Measurements from ENCODE around the gene CARD9. TPM values are rescaled to one million over a fixed set of nuclear protein-coding genes. Genes with fewer than 3 reads are reported as not detected.

Gene CARD9
- total and polyA plus RNA-seq, 2 of the 8 experiments (the other 6 are each of a cell fraction or from before 2014, with no cell fraction given): 0.15 to 1.1 TPM

- Histone ChIP-seq H3K9me3 (ENCODE audit: insufficient read depth in 2 of 2, low read depth in 1 of 2, low read length in 1 of 2) (no peaks in the 10 kb centered on the region), H2BK15ac (ENCODE audit: low read length) (no peak overlapping the region), H4K5ac (ENCODE audit: insufficient read length, low read depth, low read length) (no peak overlapping the region), H3K4ac (replicated peaks; ENCODE audit: insufficient read length, low read depth, low read length) (no peak overlapping the region), H3K27me3 (replicated peaks in 1 of 4; ENCODE audit: control insufficient read depth in 3 of 4, extremely low read depth in 1 of 4, insufficient read depth in 3 of 4, low read length in 3 of 4) (no peaks in the 10 kb centered on the region), H3K27ac (ENCODE audit: low read depth, low read length) (no peak overlapping the region), H4K8ac (ENCODE audit: extremely low read depth, insufficient read depth, low read length) (no peak overlapping the region), H4K91ac (replicated peaks; ENCODE audit: insufficient read length, low read length) (no peak overlapping the region), H3K4me2 (ENCODE audit: insufficient read depth in 1 of 2, low read depth in 2 of 2, low read length in 2 of 2) (no peak overlapping the region), H3K14ac (ENCODE audit: insufficient read length) (no peak overlapping the region), H3K9ac (replicated peaks in 1 of 4; ENCODE audit: extremely low read depth in 1 of 4, low read depth in 3 of 4, low read length in 3 of 4) (no peak overlapping the region), H3K79me2 (ENCODE audit: control insufficient read depth in 1 of 2, insufficient read depth in 2 of 2, low read length in 2 of 2) (no peaks in the 10 kb centered on the region), H2BK120ac (replicated peaks; ENCODE audit: low read depth, low read length) (no peak overlapping the region), H3K23ac (ENCODE audit: insufficient read length) (no peak overlapping the region), H4K20me1 (replicated peaks in 1 of 2; ENCODE audit: control insufficient read depth in 1 of 2, insufficient read depth in 2 of 2, low read length in 2 of 2) (peaks cover 2 to 14% of the 10 kb centered on the region in 2 experiments), H2BK5ac (ENCODE audit: low read depth, low read length) (no peak overlapping the region), H3K56ac (replicated peaks; ENCODE audit: insufficient read length, low read depth, low read length) (no peak overlapping the region), H2BK12ac (ENCODE audit: low read depth, low read length) (no peak overlapping the region), H3K18ac (ENCODE audit: extremely low read depth, low read length) (no peak overlapping the region), H2AFZ (ENCODE audit: low read length) (no peak overlapping the region), H2BK20ac (ENCODE audit: low read length) (no peak overlapping the region), H3K4me1 (replicated peaks in 1 of 4; ENCODE audit: control insufficient read depth in 3 of 4, insufficient read depth in 4 of 4, low read length in 3 of 4) (no peaks in the 10 kb centered on the region), H3K4me3 (ENCODE audit: extremely low read depth in 1 of 4, insufficient read depth in 2 of 4, low read depth in 3 of 4, low read length in 4 of 4) (no peak overlapping the region), H2AK5ac (ENCODE audit: low read depth, low read length) (no peak overlapping the region), H3K23me2 (ENCODE audit: low read depth, low read length) (no peaks in the 10 kb centered on the region), H3K36me3 (ENCODE audit: control insufficient read depth in 2 of 4, insufficient read depth in 4 of 4, low read length in 3 of 4) (peaks cover 14 to 73% (median 46%) of the 10 kb centered on the region in 4 experiments), H3K79me1 (ENCODE audit: low read depth, low read length) (no peaks in the 10 kb centered on the region; the same call in 1 of the 2 replicates)
- ChIA-PET POLR2A (ENCODE audit: partially characterized antibody) (interaction anchor here (1.1 to 14.0 kb wide), 6 partner anchors 10 to 35 kb away, joined by 3 to 139 read pairs (median 8); partner anchors contain the start of genes CARD9 and SNAPC4), CTCF (ENCODE audit: partially characterized antibody) (interaction anchor here (1.3 to 1.7 kb wide), 2 partner anchors 9 to 61 kb away, joined by 3 to 4 read pairs; no protein-coding TSS in a partner anchor)
- 84% methylated on average over 11 of the region's 20 CpGs; no CpG with 5 or more reads in 1 of the 2 experiments for WGBS, 2 experiments (ENCODE audit: extremely low coverage in 1 of 2, insufficient coverage in 1 of 2, insufficient read length in 1 of 2, insufficient replicate concordance in 2 of 2, low coverage in 1 of 2, low lambda C conversion rate in 2 of 2, missing lambda C conversion rate in 1 of 2)
- FAIRE-seq: no peak
- no peak for DNase-seq (ENCODE audit: low read depth in 1 of 2, low spot score in 2 of 2)
- TF ChIP-seq SAP30 (IDR thresholded peaks at IDR 0.05; ENCODE audit: insufficient read depth, insufficient replicate concordance, low read length) (no peak), USF2 (IDR thresholded peaks at IDR 0.05; ENCODE audit: low read length) (no peak), SIN3A (conservative IDR thresholded peaks at IDR 0.05 in 1 of 2, IDR thresholded peaks at IDR 0.05 in 1 of 2; ENCODE audit: low read depth in 1 of 2, low read length in 2 of 2) (no peak), POLR2A (IDR thresholded peaks at IDR 0.05; ENCODE audit: control extremely low read depth in 1 of 2, low read depth in 2 of 2, low read length in 2 of 2) (no peak), SUZ12 (IDR thresholded peaks at IDR 0.05; ENCODE audit: low read length) (no peak), SRF (IDR thresholded peaks at IDR 0.05; ENCODE audit: low read depth, low read length) (no peak), TCF12 (IDR thresholded peaks at IDR 0.05; ENCODE audit: low read depth, low read length) (no peak), EGR1 (IDR thresholded peaks at IDR 0.05; ENCODE audit: borderline replicate concordance, low read depth, low read length) (no peak), GTF2F1 (IDR thresholded peaks at IDR 0.05; ENCODE audit: borderline replicate concordance, low read depth, low read length) (no peak), NRF1 (IDR thresholded peaks at IDR 0.05; ENCODE audit: low read depth, low read length) (no peak), GABPA (IDR thresholded peaks at IDR 0.05; ENCODE audit: borderline replicate concordance, insufficient read depth, low read length) (no peak), RBBP5 (IDR thresholded peaks at IDR 0.05; ENCODE audit: borderline replicate concordance, low read depth, low read length) (no peak), MAFK (IDR thresholded peaks at IDR 0.05; ENCODE audit: low read depth, low read length) (no peak)
These were observed 10.0 kb upstream of the CARD9 start for GRCh38 chr9:136383436-136383835.
